DND-41 (cell line): Measurements from ENCODE around the gene HOXC10.

Experiments used
- ATAC-seq: fragments of 200-7000 bp; cut with Tn5 transposase; 3 replicates; pipeline ENCODE4 v1.9.1; 2021; ENCODE audit warnings: low read depth; ENCODE audit not compliant: insufficient read depth
- DNase-seq: peaks from one replicate; pipeline ENCODE4 v3.0.0-alpha.2; 2020
- H2AFZ ChIP-seq: 2 replicates; pipeline ENCODE4 v1.6.0; 2012; ENCODE audit warnings: low read depth, low read length
- H3K27ac ChIP-seq: 2 replicates; pipeline ENCODE4 v1.5.1; 2012; ENCODE audit warnings: low read length, inconsistent platforms
- H3K27me3 ChIP-seq: fragments of 200-600 bp; sonication (generic); 2 replicates; pipeline ENCODE4 v1.6.0; 2012; ENCODE audit warnings: low read length, mild to moderate bottlenecking, inconsistent platforms; ENCODE audit not compliant: insufficient read depth, poor library complexity
- H3K36me3 ChIP-seq: 2 replicates; pipeline ENCODE4 v1.5.1; 2012; ENCODE audit warnings: low read length, inconsistent platforms; ENCODE audit not compliant: insufficient read depth
- H3K4me1 ChIP-seq: 2 replicates; pipeline ENCODE4 v1.5.1; 2012; ENCODE audit warnings: mild to moderate bottlenecking, low read length; ENCODE audit not compliant: insufficient read depth
- H3K4me2 ChIP-seq: 2 replicates; pipeline ENCODE4 v1.6.0; 2012; ENCODE audit warnings: mild to moderate bottlenecking, moderate library complexity, low read length, inconsistent platforms; ENCODE audit not compliant: insufficient read depth
- H3K4me3 ChIP-seq, 2 experiments: fragments of 200-600 bp in 1 of 2; shearing (Covaris generic) in 1 of 2; 2 replicates each; pipeline ENCODE4 v1.5.1; 2012 to 2016; ENCODE audit warnings: inconsistent platforms in 2 of 2, low read length in 2 of 2, mild to moderate bottlenecking in 2 of 2, low read depth in 1 of 2, moderate library complexity in 1 of 2
- H3K79me2 ChIP-seq: 2 replicates; pipeline ENCODE4 v1.6.0; 2012; ENCODE audit warnings: low read length, inconsistent platforms; ENCODE audit not compliant: insufficient read depth
- H3K9ac ChIP-seq: 2 replicates; pipeline ENCODE4 v1.6.0; 2012; ENCODE audit warnings: low read depth, mild to moderate bottlenecking, inconsistent platforms, low read length, moderate library complexity
- H3K9me3 ChIP-seq: 2 replicates; pipeline ENCODE4 v1.5.1; 2012; ENCODE audit warnings: low read length, moderate library complexity, mild to moderate bottlenecking, inconsistent platforms; ENCODE audit not compliant: insufficient read depth, severe bottlenecking
- H4K20me1 ChIP-seq: 2 replicates; pipeline ENCODE4 v1.6.0; 2012; ENCODE audit warnings: low read length; ENCODE audit not compliant: insufficient read depth
- CTCF ChIP-seq: IDR thresholded peaks from 2 replicates; pipeline ENCODE4 v1.5.1; 2012; ENCODE audit warnings: borderline replicate concordance, low read length, moderate library complexity, mild to moderate bottlenecking; ENCODE audit not compliant: poor library complexity, severe bottlenecking; ENCODE audit errors: extremely low read depth
- EZH2 ChIP-seq: IDR thresholded peaks from 3 replicates; pipeline ENCODE4 v1.6.1; 2012; ENCODE audit warnings: borderline replicate concordance, low read depth, mild to moderate bottlenecking, moderate library complexity, low read length, inconsistent platforms; ENCODE audit not compliant: severe bottlenecking

Gene HOXC10

DNA sequence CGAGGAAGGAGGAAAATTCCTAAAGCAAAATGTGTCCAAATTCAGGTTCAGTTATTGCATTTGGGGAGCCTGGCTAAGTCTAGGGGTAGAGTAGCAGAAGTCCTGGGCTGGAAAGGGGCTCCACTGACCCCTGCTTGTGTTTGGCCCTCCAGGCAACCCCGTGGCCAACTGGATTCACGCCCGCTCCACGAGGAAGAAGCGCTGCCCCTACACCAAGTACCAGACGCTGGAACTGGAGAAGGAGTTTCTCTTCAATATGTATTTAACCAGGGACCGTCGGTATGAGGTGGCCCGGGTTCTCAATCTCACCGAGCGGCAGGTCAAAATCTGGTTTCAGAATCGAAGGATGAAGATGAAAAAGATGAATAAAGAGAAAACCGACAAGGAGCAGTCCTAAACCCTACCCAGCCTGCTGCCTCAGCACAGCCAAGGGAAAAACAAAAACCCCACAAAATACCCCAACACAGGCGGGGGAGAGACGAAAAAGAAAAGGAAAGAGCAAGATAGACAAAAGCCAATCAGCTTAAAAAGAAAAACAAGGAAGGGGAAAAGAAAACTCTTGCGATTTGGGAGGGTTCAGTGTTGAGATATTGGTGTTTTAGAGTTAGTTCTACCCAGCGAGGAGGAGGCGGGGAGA, 17.4 kb downstream of the HOXC10 start:
- no peak for TF ChIP-seq EZH2
- no peak for TF ChIP-seq CTCF
- Histone ChIP-seq H3K27ac (no peak overlapping the region), H3K4me3 (no peak overlapping the region), H4K20me1 (no peaks in the 10 kb centered on the region), H3K9ac (no peak overlapping the region), H3K9me3 (no peaks in the 10 kb centered on the region), H3K4me1 (peaks cover 8% of the 10 kb centered on the region), H3K27me3 (peaks cover 63% of the 10 kb centered on the region), H3K79me2 (no peaks in the 10 kb centered on the region), H3K4me2 (no peak overlapping the region), H3K36me3 (no peaks in the 10 kb centered on the region), H2AFZ (no peak overlapping the region; the same call in 1 of the 2 replicates)
- no peak for DNase-seq
- no peak for ATAC-seq

GRCh38 chr12:54002915-54003389, 18.0 kb downstream of the HOXC10 start:
- Histone ChIP-seq H3K4me1 (peaks cover 8% of the 10 kb centered on the region), H3K27ac (no peak overlapping the region), H3K4me3 (no peak overlapping the region), H3K27me3 (peaks cover 63% of the 10 kb centered on the region), H3K9me3 (no peaks in the 10 kb centered on the region), H3K79me2 (no peaks in the 10 kb centered on the region), H4K20me1 (no peaks in the 10 kb centered on the region), H3K9ac (no peak overlapping the region), H3K36me3 (no peaks in the 10 kb centered on the region), H3K4me2 (no peak overlapping the region), H2AFZ (no peak overlapping the region)
- DNase-seq (no peak), ATAC-seq (no peak)
- TF ChIP-seq EZH2: no peak
- no peak for TF ChIP-seq CTCF

GRCh38 chr12:54003625-54004024, 18.7 kb downstream of the HOXC10 start:
- no peaks in the 10 kb centered on the region for H4K20me1 ChIP-seq
- H3K27ac ChIP-seq: no peak overlapping the region
- no peak overlapping the region for H3K4me3 ChIP-seq
- no peak overlapping the region for H2AFZ ChIP-seq
- peaks cover 68% of the 10 kb centered on the region for H3K27me3 ChIP-seq
- no peaks in the 10 kb centered on the region for H3K36me3 ChIP-seq
- no peak overlapping the region for H3K4me2 ChIP-seq
- TF ChIP-seq EZH2 (no peak), CTCF (no peak)
- no peaks in the 10 kb centered on the region for H3K9me3 ChIP-seq
- no peak overlapping the region for H3K9ac ChIP-seq
- no peak for DNase-seq
- peaks cover 8% of the 10 kb centered on the region for H3K4me1 ChIP-seq
- no peak for ATAC-seq
- no peaks in the 10 kb centered on the region for H3K79me2 ChIP-seq
